NCI-H2196 treated with DMSO at 0.1 percent for 48 hours (cell line): ENCODE measurements around the gene FAM149B1.
A peak's percentile ranks its signal among the peaks of the same experiment; 100 is the strongest.
"Not testable (repeated sequence)": the region's sequence is repeated elsewhere in the genome, so short reads cannot be mapped to it uniquely, and the experiment has no call there.

Experiments
- DNase-seq: peaks from one replicate; lab custom pipeline; 2025; ENCODE audit not compliant: unreplicated experiment; lab: John Stamatoyannopoulos, UW

Gene FAM149B1

DNA sequence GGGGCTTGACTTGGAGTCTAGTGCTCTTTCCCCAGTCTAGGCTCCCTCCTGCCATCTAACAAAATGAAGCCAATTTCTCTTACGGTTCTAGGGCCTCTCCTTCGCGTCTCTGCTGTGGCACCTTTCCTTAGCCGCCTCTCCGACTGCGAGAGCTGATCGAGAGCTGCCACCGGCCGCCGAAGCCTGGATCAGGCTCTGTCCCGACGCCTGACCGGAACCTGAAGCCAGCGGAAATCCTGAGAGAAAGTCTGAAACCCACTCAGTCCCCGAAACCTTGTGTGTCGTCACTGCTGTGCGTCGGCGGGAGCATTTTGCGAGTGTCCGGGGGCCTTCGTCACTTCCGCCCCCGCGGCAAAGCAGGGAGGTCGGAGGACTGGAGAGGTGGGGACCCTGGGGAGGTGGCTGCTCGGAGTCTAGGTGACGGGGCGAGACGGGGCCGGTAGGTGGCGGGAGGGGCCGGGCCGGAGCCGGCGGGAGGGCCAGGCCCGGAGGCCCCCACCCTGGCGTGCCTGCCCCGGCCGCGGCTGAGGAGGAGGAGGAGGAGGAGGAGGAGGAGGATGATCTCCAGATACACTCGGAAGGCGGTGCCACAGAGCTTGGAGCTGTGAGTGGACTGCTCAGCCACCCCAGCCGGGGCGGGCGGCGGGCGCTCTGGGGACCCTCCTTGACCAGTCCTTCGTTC, at the start of gene FAM149B1, which contains the start of gene ECD:
Gene FAM149B1 (plus strand): TSS at position 337 of the 682 bp plus-strand sequence. CDS start 221 bp downstream, at position 558.
Gene ECD (minus strand): TSS at position 226 of the 682 bp plus-strand sequence. CDS start 4,071 bp downstream, outside the sequence.
- peak; percentile 53 for DNase-seq

DNA sequence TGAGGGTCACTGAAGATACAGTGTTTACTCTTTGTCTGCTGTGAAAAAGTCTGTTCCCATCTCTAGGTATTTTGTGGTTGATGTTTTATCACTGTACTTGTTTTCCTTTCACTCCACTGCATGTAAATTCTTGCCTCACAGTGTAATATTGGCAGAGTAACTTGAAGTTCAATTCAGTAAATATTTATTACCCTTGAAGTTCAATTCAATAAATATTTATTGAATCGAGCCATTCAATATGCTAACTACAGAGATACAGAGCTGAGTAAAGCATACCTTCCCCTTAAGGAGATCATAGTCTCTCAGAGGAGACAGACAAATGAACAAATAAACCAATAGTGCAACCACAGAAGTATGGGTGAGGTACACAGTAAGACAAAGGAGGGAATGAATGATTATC, 48.5 kb upstream of the FAM149B1 start:
- DNase-seq, result no peak

DNA sequence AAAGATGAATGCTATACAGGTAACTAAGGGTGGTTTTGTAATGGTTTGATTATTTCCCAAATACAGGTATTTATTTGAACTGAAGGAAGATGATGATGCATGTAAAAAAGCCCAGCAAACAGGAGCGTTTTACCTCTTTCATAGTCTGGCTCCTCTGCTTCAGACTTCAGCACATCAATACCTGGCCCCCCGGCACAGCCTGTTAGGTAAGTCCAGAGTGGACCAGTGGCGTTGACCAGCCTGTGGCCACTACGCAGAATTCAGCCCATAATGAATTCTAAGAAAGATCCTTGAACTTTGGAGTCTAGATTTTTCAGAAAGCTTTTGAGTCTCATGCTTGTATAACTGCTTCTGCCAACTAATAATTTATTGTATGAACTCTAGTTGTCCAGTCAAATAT, 48.0 kb upstream of the FAM149B1 start:
- no peak for DNase-seq

DNA sequence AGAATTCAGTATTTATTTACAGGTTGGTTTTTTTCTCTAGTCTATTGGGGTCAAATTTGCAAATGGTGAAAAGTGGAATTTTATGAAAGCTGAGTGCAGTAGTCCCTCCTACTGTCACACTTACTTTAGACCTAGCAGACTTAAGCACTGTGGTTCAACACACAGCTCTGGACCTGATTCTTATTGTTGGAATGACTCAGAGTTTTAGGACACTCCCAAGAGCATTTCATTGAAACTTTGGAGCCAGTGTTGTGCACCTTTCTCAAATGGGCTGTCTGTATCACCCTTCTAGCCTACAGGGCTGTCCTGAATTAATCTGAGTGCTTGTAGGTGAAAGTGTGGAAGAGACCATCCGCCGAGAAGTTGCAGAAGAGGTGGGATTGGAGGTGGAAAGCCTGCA, 41.6 kb upstream of the FAM149B1 start:
- DNase-seq, result no peak

DNA sequence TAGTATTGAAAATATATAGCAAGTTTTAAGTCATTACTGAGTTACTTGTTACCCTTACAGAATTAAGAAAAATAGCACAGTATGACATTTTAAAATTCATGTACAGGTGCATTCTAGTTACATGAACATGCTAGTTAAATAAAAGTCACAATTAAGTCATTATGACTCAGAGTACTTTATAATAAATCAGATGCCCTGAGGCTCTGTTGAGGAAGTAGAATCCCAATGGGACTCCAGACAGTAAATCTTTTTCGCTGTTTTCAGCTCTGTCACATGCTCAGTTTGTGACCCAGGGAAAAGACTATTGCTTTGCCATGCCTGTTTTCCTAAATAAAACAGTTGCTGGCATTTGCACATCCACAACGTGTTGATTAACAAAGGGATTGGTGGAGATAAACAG, 36.6 kb upstream of the FAM149B1 start:
- no peak for DNase-seq

DNA sequence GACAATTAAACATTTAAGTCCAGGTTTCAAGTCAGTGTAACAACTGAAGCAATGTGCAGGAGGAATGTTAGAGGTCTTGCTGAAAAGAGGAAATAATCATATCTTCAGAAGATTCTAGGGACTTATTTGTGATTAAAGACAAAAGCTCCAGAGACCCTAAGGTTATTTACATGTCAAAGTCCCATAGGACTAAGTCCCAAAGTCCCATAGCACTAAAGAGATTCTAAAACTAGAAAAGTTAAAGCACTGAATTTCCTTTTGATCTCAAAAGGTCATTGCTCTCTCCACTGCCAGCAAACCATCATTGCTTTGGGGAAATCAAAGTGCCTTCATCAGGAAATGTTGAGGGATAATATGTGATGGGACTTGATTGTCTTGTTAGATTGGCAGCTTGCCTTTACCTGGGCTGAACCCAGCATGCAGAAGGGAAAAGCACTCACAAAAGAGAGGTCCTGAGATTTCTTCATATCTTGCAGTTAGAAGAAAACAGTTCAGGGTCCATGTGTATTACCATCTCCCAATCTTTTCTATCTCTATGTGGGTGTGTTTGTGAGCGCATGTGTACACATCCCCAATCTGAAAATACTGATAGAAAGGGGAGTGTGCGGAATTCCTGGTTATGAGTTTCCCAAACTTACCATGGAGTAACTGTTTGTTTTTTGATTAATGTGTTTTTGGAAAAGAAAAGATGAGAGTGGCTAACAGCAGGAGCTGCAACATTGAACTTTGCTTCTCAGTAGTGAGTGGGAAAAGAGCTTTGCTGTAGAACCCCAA, 35.8 kb upstream of the FAM149B1 start:
- DNase-seq, result no peak

DNA sequence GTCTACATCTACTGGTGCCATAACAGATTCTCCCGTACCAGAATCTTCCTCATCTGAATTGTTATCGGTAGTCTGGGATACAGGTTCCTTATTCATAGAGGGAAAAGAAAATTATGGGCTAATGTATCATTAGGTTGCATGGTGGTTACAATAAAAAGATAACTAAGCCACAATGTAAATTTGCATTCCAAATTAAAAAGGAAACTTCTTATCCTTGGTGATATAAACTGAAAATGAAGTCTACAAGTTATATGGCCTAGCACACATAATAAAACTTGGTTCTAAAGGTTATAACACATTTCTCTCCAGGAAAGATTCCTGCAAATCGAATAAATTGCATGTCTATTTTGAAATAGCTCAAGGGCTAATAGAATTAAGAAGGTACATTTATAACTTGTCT, 33.2 kb upstream of the FAM149B1 start:
- no peak for DNase-seq

DNA sequence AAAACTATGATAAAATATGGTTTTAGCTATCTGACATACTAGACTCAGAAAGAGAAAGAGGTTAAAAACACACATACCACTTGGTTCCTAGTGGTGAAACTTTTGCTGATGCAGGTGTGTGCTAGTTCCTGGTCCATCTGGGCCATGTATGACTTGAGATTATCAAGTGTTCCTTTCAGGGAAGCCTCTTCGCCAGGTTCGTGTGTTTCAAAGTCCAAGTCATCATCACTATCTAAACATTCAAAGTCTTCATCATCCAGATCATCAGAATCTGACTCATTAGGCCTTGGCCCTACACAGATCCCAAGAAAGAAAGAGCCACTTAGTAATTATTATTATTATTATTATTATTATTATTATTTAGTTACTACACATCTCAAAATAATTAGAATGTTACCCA, 31.3 kb upstream of the FAM149B1 start:
- DNase-seq, result no peak

DNA sequence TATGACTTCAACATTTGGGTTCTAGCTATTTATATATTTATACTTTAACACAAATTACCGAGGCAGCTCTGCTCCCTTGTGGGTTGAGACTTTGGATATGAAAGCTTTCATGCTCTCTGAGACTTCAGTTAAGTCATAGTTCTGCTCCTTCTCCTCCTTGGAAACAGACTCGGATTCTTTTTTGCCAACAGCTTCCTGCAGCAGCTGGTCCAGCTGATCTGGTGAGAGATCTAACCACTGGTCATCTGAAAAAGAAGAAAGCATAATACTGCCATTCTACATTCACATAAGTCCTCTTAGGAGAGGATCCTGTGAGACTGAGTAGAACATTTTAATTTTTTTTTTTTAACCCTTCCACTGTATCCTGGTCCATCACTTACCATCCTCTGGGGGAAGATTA, 28.7 kb upstream of the FAM149B1 start:
- no peak for DNase-seq

DNA sequence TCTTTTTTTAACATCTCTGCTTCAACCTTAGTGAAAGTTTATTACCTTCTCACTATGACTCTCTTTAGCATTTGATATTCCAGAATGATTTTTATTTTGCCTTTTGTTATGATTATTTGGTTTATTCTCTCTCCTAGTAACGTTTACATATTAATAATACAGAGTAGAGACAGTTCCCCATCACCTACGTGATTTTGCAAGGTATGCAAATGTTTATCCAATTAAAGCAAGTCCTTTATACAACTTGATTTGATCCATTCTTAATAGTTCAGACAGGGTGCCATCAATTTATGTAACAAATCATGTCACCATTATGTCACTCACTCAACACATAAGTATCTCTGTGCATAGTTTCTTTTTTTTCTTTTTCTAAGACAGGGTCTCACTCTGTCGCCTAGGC, 26.3 kb upstream of the FAM149B1 start:
- no peak for DNase-seq

DNA sequence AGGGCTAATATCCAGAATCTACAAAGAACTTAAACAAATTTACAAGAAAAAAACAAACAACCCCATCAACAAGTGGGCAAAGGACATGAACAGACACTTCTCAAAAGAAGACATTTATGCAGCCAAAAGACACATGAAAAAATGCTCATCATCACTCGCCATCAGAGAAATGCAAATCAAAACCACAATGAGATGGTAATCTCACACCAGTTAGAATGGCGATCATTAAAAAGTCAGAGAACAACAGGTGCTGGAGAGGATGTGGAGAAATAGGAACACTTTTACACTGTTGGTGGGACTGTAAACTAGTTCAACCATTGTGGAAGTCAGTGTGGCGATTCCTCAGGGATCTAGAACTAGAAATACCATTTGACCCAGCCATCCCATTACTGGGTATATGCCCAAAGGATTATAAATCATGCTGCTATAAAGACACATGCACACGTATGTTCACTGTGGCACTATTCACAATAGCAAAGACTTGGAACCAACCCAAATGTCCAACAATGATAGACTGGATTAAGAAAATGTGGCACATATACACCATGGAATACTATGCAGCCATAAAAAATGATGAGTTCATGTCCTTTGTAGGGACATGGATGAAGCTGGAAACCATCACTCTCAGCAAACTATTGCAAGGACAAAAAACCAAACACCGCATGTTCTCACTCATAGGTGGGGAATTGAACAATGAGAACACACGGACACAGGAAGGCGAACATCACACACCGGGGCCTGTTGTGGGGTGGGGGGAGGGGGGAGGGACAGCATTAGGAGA, 17.1 kb upstream of the FAM149B1 start:
- not testable (repeated sequence) for DNase-seq

DNA sequence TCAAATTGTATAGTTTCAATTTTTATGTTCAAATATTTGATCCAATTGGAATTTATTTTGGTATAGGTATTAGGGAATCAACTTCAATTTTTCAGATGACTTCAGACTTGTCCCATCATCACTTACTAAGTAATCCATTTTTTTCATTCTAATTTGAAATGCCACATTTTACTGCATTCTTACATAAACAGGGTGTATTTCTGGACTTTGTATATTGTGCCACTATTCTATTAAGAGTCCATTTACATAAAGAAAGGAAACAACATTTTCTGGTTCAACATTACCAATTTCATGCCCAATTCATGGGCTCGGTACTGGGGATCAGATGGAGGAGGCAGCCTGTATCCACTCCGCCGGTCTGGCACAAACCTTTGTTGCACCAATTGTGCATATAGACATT, 15.9 kb upstream of the FAM149B1 start:
- DNase-seq, result no peak

DNA sequence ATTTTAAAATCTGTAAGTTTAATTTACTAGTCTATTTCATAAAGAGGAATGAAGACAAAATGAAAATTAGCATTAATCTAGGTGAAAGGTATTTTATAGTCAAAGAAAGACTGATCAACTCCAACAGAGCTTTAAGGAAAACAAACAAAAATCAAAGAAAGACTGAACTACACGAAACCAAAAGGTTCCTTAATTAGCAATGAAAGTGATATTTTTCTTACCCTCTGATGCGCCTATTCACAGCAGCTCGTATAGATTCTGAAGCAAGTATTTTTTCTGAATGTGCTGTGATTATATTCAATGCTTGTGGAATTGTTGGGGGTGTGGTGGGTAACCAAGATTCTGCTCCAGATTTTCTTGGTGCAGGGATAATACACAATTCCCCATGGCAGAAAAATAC, 11.9 kb upstream of the FAM149B1 start:
- DNase-seq, result no peak

DNA sequence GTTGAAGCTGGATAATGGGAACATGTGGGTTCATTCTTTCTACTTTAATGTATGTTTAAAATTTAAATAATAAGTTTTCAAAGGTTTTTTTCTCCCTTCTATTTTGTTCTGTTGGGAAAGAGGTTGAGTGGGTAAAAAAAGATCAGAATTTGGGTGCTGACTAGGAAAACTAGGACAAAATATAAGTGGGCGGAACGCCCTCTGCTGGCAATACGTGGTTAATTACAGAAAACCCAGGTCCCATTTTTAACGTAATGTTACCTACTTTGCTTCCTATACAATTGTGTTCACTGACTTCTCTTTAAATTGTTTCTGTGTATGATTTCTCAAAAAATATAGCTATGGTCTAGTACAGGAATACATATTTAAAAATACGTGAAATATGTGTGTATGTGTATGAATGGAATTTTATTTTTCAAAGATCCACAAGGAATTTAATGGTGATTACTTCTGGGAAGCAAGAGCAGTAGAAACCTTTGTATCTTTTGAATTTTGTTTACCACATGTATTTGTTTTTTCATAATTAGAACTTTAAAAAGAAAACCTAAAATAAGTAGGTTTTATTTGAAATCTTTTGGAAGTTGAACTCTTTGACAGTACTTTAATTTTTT, 8.8 kb upstream of the FAM149B1 start:
- no peak for DNase-seq

DNA sequence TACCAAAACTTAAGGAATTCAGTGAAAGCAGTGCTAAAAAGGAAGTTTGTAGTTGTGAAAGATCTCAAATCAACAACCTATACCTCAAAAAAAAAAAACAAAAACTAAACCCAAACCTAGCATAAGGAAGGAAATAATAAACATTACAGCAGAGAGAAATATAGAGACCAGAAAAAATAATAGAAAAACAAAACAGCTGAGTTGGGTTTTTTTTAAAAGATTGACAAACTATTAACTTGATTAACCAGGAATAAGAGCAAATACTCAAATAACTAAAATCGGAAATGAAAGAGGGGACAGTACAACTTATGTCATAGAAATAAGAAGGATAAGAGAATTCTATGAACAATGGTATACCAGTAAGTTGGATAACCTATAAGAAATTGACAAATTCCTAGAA, 6.8 kb upstream of the FAM149B1 start:
- DNase-seq, result no peak

DNA sequence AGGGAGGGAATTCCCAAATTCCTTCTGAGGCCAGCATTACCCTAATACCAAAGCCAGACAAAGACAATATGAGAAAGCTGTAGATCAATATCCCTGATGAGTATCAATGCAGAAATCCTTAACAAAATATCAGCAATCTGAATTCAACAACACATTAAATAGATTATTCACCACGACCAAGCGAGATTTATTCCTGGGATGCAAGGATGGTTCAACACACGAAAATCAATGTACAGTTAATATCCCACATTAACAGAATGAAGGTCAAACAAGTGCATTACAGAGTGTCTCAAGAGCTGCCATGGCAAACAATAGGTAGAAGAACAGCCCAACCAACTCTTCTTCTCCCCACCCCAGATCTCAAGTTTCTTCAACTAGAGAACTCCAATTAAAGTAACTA, 6.3 kb upstream of the FAM149B1 start:
- DNase-seq, result no peak

DNA sequence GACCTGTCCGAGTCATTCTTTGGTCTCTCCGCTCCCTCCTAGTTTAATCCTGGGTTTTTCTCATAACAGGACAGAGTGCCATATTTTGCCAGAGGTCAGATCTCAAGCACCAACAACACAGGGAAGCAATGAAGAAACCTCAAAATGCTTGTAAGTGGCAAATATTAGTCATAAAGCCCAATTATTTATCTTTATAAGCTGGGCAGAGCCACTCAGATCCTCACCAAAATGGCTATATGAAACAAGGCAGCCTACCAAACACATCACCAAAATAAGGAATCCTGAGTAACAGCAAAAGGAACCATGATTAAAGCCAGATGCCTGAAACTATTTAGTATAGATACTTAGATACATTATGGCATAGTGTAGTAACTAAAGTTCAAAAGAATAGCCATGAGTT, 4.8 kb upstream of the FAM149B1 start:
- no peak for DNase-seq

DNA sequence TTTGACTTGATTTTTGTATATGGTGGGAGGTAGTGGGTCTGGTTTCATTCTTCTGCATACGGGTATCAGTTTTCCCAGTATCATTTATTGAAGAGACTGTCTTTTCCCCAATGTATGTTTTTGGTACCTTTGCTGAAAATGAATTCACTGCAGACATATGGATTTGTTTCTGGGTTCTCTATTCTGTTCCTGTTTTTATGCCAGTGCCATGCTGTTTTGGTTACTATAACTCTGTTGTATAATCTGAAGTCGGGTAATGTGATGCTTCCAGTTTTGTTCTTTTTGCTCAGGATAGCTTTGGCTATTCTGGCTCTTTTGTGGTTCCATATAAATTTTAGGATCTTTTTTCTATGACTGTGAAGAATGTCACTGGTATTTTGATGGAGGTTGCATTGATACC, 947 bp upstream of the FAM149B1 start:
- DNase-seq, result no peak

DNA sequence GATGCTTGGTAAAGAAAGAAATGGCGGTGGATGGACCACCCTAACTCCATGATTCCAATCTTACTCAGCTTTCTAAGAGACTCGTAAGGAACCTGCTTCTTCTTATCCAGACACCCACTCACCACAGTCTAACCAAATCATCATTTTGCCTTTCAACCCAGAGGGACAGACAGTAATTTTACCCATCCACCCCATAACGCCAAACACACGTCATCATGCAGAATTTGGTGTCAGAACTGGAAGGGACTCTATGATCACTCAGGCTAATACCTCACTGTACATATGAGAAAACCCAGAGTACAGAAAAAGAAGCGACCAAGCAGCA, 499 bp upstream of the FAM149B1 start:
- no peak for DNase-seq

DNA sequence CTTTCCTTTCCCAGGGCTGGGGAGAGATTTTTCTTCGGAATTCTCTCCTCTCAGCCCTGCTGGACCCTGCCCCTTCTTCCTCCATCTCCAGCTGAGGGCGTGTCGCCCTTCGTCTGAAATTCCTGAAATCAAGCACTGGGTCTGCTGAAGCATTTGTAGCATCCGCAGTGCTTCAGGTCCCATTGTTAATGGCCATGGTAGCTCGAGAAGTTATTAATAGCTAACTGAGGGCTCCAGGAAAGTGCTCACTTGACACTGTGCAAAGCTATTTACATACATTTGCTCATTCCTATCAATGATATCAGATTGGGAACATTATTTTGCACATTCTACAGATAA, 515 bp downstream of the FAM149B1 start:
- no peak for DNase-seq

DNA sequence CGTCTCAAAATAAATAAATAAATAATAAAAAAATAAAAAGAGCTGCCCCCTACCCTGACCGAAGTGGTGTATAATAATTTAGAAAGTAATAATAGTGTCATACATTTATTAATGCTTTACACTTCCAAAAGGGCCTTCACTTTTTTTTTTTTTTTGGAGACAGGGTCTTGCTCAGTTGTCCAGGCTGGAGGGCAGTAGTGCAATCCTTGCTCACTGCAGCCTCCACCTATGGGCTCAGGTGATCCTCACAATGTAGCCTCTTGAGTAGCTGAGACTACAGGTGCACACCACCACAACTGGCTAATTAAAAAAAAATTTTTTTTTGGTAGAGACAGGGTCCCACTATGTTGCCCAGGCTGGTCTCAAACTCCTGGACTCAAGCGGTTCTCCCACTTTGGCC, 1.4 kb downstream of the FAM149B1 start:
- no peak for DNase-seq

DNA sequence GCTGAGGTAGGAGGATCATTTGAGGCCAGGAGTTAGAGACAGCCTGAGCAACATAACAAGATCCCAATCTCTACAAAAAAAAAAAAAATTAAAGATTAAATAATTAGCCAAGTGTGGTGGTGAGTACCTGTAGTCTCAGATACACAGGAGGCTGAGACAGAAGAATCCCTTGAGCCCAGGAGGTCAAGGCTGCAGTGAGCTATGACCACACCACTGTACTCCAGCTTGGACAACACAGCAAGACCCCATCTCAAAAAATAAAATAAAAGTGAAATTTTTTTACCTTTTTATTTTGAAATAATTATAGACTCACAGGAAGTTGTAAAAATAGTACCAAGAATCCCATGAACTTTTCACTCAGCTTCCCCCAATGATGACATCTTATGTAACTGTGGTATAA, 4.9 kb downstream of the FAM149B1 start:
- no peak for DNase-seq
